Measurements from ENCODE around the gene MYO1B. TPM values are rescaled to one million over a fixed set of nuclear protein-coding genes. Genes with fewer than 3 reads are reported as not detected.

MYO1B gene
- total and polyA plus RNA-seq, 10 of the 15 experiments (the other 5 are each of a cell fraction or from before 2014, with no cell fraction given): 0.10 to 4.2 (median 1.6) TPM

- intact Hi-C loops (cut with micrococcal nuclease; ENCODE audit: unreplicated experiment): no loop called here
- Histone ChIP-seq H3K4me3 (no peak overlapping the region), H3K36me3 (ENCODE audit: control insufficient read depth in 2 of 2, insufficient read depth in 2 of 2, low read length in 1 of 2) (no peaks in the 10 kb centered on the region), H3K9me3 (replicated peaks; ENCODE audit: control insufficient read depth, insufficient read depth, low read length) (no peaks in the 10 kb centered on the region), H3K4me1 (ENCODE audit: control insufficient read depth, insufficient read depth, low read length) (no peaks in the 10 kb centered on the region), H3K9ac (ENCODE audit: control insufficient read depth, insufficient read depth, low read length) (no peak overlapping the region), H3K27me3 (replicated peaks in 1 of 2; ENCODE audit: control insufficient read depth in 2 of 2, insufficient read depth in 2 of 2, low read length in 1 of 2) (no peaks in the 10 kb centered on the region), H3K79me2 (ENCODE audit: control insufficient read depth, insufficient read depth, low read length) (no peaks in the 10 kb centered on the region), H3K4me2 (ENCODE audit: control insufficient read depth, insufficient read depth) (no peak overlapping the region), H4K20me1 (ENCODE audit: control insufficient read depth, insufficient read depth) (no peaks in the 10 kb centered on the region), H3K27ac (ENCODE audit: control insufficient read depth, insufficient read depth) (no peak overlapping the region), H2AFZ (ENCODE audit: control insufficient read depth, low read depth, low read length) (no peak overlapping the region)
- TF ChIP-seq EP300 (IDR thresholded peaks at IDR 0.05; ENCODE audit: borderline replicate concordance in 1 of 2, control insufficient read depth in 1 of 2, low read depth in 2 of 2, low read length in 2 of 2): no peak
- RAD21 ChIA-PET (ENCODE audit: unreplicated experiment): no interaction called here
- CTCF ChIA-PET: no interaction called here
- in situ Hi-C loops (cut with MboI): no loop called here
- POLR2A ChIA-PET: no interaction called here
- ATAC-seq (no peak), FAIRE-seq (no peak), DNase-seq (ENCODE audit: low read depth, low spot score) (no peak)
- SMC1A ChIA-PET (ENCODE audit: uncharacterized antibody, unreplicated experiment): no interaction called here
- no TSS peak for BruUV-seq (replicated peaks)
- 40% methylated on average over 1 of the region's 1 CpG for WGBS (ENCODE audit: insufficient coverage, insufficient replicate concordance, low lambda C conversion rate, missing lambda C conversion rate)
Observed at GRCh38 chr2:191404568-191404991, 159.4 kb downstream of the MYO1B start.

DNA sequence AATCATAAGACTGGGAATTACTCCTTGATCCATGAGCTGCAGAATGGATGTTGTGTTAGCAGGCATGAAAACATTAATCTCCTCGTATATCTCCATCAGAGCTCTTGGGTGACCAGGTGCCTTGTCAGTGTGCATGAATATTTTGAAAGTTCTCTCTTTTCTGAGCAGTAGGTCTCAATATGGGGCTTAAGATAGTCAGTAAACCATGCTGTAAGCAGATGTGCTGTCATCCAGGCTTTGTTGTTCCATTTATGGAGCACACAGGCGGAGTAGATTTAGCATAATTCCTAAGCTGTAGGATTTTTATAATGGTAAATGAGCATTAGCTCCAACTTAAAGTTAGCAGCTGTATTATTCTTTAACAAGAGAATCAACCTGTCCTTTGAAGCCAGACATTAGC lies 160.3 kb downstream of the MYO1B start:
- POLR2A ChIA-PET: no interaction called here
- TF ChIP-seq PML (IDR thresholded peaks at IDR 0.05; ENCODE audit: low read length): no peak
- no peak for TF ChIP-seq MEF2B (IDR thresholded peaks at IDR 0.05; ENCODE audit: partially characterized antibody, poor library complexity, severe bottlenecking)
- TF ChIP-seq ELK1 (IDR thresholded peaks at IDR 0.05; ENCODE audit: low read depth, low read length): no peak
- TF ChIP-seq, protein P1, sequence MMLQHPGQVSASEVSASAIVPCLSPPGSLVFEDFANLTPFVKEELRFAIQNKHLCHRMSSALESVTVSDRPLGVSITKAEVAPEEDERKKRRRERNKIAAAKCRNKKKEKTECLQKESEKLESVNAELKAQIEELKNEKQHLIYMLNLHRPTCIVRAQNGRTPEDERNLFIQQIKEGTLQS (IDR thresholded peaks at IDR 0.05; ENCODE audit: borderline replicate concordance, extremely low read depth, low read depth, low read length): no peak
- TF ChIP-seq FOXM1 (IDR thresholded peaks at IDR 0.05; ENCODE audit: low read depth, low read length): no peak
- TF ChIP-seq CHD2 (IDR thresholded peaks at IDR 0.05; ENCODE audit: borderline replicate concordance, low read depth, low read length): no peak
- no peak for TF ChIP-seq KDM1A (IDR thresholded peaks at IDR 0.05; ENCODE audit: borderline replicate concordance)
- TF ChIP-seq, protein P2, sequence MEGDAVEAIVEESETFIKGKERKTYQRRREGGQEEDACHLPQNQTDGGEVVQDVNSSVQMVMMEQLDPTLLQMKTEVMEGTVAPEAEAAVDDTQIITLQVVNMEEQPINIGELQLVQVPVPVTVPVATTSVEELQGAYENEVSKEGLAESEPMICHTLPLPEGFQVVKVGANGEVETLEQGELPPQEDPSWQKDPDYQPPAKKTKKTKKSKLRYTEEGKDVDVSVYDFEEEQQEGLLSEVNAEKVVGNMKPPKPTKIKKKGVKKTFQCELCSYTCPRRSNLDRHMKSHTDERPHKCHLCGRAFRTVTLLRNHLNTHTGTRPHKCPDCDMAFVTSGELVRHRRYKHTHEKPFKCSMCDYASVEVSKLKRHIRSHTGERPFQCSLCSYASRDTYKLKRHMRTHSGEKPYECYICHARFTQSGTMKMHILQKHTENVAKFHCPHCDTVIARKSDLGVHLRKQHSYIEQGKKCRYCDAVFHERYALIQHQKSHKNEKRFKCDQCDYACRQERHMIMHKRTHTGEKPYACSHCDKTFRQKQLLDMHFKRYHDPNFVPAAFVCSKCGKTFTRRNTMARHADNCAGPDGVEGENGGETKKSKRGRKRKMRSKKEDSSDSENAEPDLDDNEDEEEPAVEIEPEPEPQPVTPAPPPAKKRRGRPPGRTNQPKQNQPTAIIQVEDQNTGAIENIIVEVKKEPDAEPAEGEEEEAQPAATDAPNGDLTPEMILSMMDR (IDR thresholded peaks at IDR 0.05 in 2 of 3, conservative IDR thresholded peaks at IDR 0.05 in 1 of 3; ENCODE audit: control insufficient read depth in 2 of 3, extremely low read depth in 1 of 3, insufficient read depth in 1 of 3, low read depth in 3 of 3, low read length in 3 of 3): no peak
- no peak for TF ChIP-seq RCOR1 (conservative IDR thresholded peaks at IDR 0.05; ENCODE audit: low read depth, low read length)
- no peak for TF ChIP-seq STAT3 (IDR thresholded peaks at IDR 0.05; ENCODE audit: low read depth, low read length)
- TF ChIP-seq YY1 (IDR thresholded peaks at IDR 0.05; ENCODE audit: low read depth, low read length): no peak
- TF ChIP-seq, protein P3, sequence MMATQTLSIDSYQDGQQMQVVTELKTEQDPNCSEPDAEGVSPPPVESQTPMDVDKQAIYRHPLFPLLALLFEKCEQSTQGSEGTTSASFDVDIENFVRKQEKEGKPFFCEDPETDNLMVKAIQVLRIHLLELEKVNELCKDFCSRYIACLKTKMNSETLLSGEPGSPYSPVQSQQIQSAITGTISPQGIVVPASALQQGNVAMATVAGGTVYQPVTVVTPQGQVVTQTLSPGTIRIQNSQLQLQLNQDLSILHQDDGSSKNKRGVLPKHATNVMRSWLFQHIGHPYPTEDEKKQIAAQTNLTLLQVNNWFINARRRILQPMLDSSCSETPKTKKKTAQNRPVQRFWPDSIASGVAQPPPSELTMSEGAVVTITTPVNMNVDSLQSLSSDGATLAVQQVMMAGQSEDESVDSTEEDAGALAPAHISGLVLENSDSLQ (IDR thresholded peaks at IDR 0.05): no peak
- TF ChIP-seq NFIC (IDR thresholded peaks at IDR 0.05; ENCODE audit: low read depth, low read length): no peak

More for the DNA sequence above, 160.3 kb downstream of the MYO1B start:
- in situ Hi-C loops (cut with MboI): no loop called here
- SMC1A ChIA-PET (ENCODE audit: uncharacterized antibody, unreplicated experiment): no interaction called here
- FAIRE-seq (no peak), ATAC-seq (no peak), DNase-seq (ENCODE audit: low read depth, low spot score) (no peak)
- no peaks in the 10 kb centered on the region for H3K79me2 ChIP-seq (ENCODE audit: control insufficient read depth, insufficient read depth, low read length)
- WGBS (ENCODE audit: insufficient coverage, insufficient replicate concordance, low lambda C conversion rate, missing lambda C conversion rate): 19% methylated on average over 2 of the region's 2 CpGs
- no peaks in the 10 kb centered on the region for H3K4me1 ChIP-seq (ENCODE audit: control insufficient read depth, insufficient read depth, low read length)
- no peak overlapping the region for H3K4me3 ChIP-seq
- no peaks in the 10 kb centered on the region for H4K20me1 ChIP-seq (ENCODE audit: control insufficient read depth, insufficient read depth)
- no peak overlapping the region for H3K27ac ChIP-seq (ENCODE audit: control insufficient read depth, insufficient read depth)
- H2AFZ ChIP-seq (ENCODE audit: control insufficient read depth, low read depth, low read length): no peak overlapping the region
- no TSS peak for BruUV-seq (replicated peaks)
- CTCF ChIA-PET: no interaction called here
- no peaks in the 10 kb centered on the region for H3K36me3 ChIP-seq (ENCODE audit: control insufficient read depth in 2 of 2, insufficient read depth in 2 of 2, low read length in 1 of 2)
- RAD21 ChIA-PET (ENCODE audit: unreplicated experiment): no interaction called here
- no peaks in the 10 kb centered on the region for H3K27me3 ChIP-seq (replicated peaks in 1 of 2; ENCODE audit: control insufficient read depth in 2 of 2, insufficient read depth in 2 of 2, low read length in 1 of 2)
- H3K4me2 ChIP-seq (ENCODE audit: control insufficient read depth, insufficient read depth): no peak overlapping the region
- no peak overlapping the region for H3K9ac ChIP-seq (ENCODE audit: control insufficient read depth, insufficient read depth, low read length)
- no peaks in the 10 kb centered on the region for H3K9me3 ChIP-seq (replicated peaks; ENCODE audit: control insufficient read depth, insufficient read depth, low read length)
- intact Hi-C loops (cut with micrococcal nuclease; ENCODE audit: unreplicated experiment): no loop called here

Measured in GM12878 (cell line).